Measurements from ENCODE around the gene PLXNB2. TPM values are rescaled to one million over a fixed set of nuclear protein-coding genes. Genes with fewer than 3 reads are reported as not detected.

Gene PLXNB2
- total RNA-seq, 1 experiment from 2014 or later, result 155 TPM

- Histone ChIP-seq H3K4me1 (ENCODE audit: insufficient read depth, low read length, poor library complexity, severe bottlenecking) (no peaks in the 10 kb centered on the region), H3K27ac (ENCODE audit: low read depth, low read length, poor library complexity, severe bottlenecking) (no peak overlapping the region), H3K36me3 (ENCODE audit: insufficient read depth, low read length, poor library complexity, severe bottlenecking) (peaks cover 10% of the 10 kb centered on the region), H3K9me3 (ENCODE audit: low read depth, low read length, poor library complexity, severe bottlenecking) (no peaks in the 10 kb centered on the region), H3K4me3 (ENCODE audit: low read depth, low read length, poor library complexity, severe bottlenecking) (no peak overlapping the region), H3K27me3 (replicated peaks; ENCODE audit: insufficient read depth, low read depth, low read length, poor library complexity) (no peaks in the 10 kb centered on the region)
- TF ChIP-seq EZH2 (IDR thresholded peaks at IDR 0.05; ENCODE audit: borderline replicate concordance, low read depth, low read length, poor library complexity, severe bottlenecking), result no peak
- TF ChIP-seq CTCF (conservative IDR thresholded peaks at IDR 0.05; ENCODE audit: low read depth, low read length), result no peak
- CTCF ChIA-PET, result interaction anchor here (0.6 kb wide), 1 partner anchor 40 kb away, joined by 3 read pairs; no protein-coding TSS in a partner anchor
- intact Hi-C loops (cut with micrococcal nuclease; ENCODE audit: unreplicated experiment), result no loop called here
- no peak for DNase-seq (ENCODE audit: low spot score)
- BruUV-seq (replicated peaks), result no TSS peak
- POLR2A ChIA-PET (ENCODE audit: low non-redundant PET), result no interaction called here
Observed at GRCh38 chr22:50356186-50356585, 48.7 kb upstream of the PLXNB2 start.

GRCh38 chr22:50348058-50348457 is 40.6 kb upstream of the PLXNB2 start:
- ChIA-PET CTCF (no interaction called here), POLR2A (ENCODE audit: low non-redundant PET) (no interaction called here)
- no TSS peak for BruUV-seq (replicated peaks)
- Histone ChIP-seq H3K27me3 (replicated peaks; ENCODE audit: insufficient read depth, low read depth, low read length, poor library complexity) (no peaks in the 10 kb centered on the region), H3K4me1 (ENCODE audit: insufficient read depth, low read length, poor library complexity, severe bottlenecking) (no peaks in the 10 kb centered on the region), H3K36me3 (ENCODE audit: insufficient read depth, low read length, poor library complexity, severe bottlenecking) (peaks cover 3% of the 10 kb centered on the region), H3K27ac (ENCODE audit: low read depth, low read length, poor library complexity, severe bottlenecking) (no peak overlapping the region), H3K4me3 (ENCODE audit: low read depth, low read length, poor library complexity, severe bottlenecking) (no peak overlapping the region), H3K9me3 (ENCODE audit: low read depth, low read length, poor library complexity, severe bottlenecking) (no peaks in the 10 kb centered on the region)
- intact Hi-C loops (cut with micrococcal nuclease; ENCODE audit: unreplicated experiment), result no loop called here
- no peak for DNase-seq (ENCODE audit: low spot score)
- TF ChIP-seq CTCF (conservative IDR thresholded peaks at IDR 0.05; ENCODE audit: low read depth, low read length), result no peak
- TF ChIP-seq EZH2 (IDR thresholded peaks at IDR 0.05; ENCODE audit: borderline replicate concordance, low read depth, low read length, poor library complexity, severe bottlenecking), result no peak

- BruUV-seq (replicated peaks), result no TSS peak
- peaks cover 3% of the 10 kb centered on the region for H3K36me3 ChIP-seq (ENCODE audit: insufficient read depth, low read length, poor library complexity, severe bottlenecking)
- POLR2A ChIA-PET (ENCODE audit: low non-redundant PET), result no interaction called here
- no peaks in the 10 kb centered on the region for H3K27me3 ChIP-seq (replicated peaks; ENCODE audit: insufficient read depth, low read depth, low read length, poor library complexity)
- H3K4me1 ChIP-seq (ENCODE audit: insufficient read depth, low read length, poor library complexity, severe bottlenecking), result no peaks in the 10 kb centered on the region
- intact Hi-C loops (cut with micrococcal nuclease; ENCODE audit: unreplicated experiment), result no loop called here
- no peaks in the 10 kb centered on the region for H3K9me3 ChIP-seq (ENCODE audit: low read depth, low read length, poor library complexity, severe bottlenecking)
- no peak overlapping the region for H3K4me3 ChIP-seq (ENCODE audit: low read depth, low read length, poor library complexity, severe bottlenecking)
- TF ChIP-seq CTCF (conservative IDR thresholded peaks at IDR 0.05; ENCODE audit: low read depth, low read length), result no peak
- no peak for TF ChIP-seq EZH2 (IDR thresholded peaks at IDR 0.05; ENCODE audit: borderline replicate concordance, low read depth, low read length, poor library complexity, severe bottlenecking)
- CTCF ChIA-PET, result no interaction called here
- no peak overlapping the region for H3K27ac ChIP-seq (ENCODE audit: low read depth, low read length, poor library complexity, severe bottlenecking)
- no peak for DNase-seq (ENCODE audit: low spot score)
Observed at GRCh38 chr22:50347157-50347556, 39.7 kb upstream of the PLXNB2 start.

Data from A673 (cell line).